MG63 (cell line): Measurements from ENCODE around the gene SARNP. TPM values are rescaled to one million over a fixed set of nuclear protein-coding genes. Genes with fewer than 3 reads are reported as not detected.
A peak's percentile ranks its signal among the peaks of the same experiment; 100 is the strongest.
"Not testable (repeated sequence)": the region's sequence is repeated elsewhere in the genome, so short reads cannot be mapped to it uniquely, and the experiment has no call there.

Experiments used
- DNase-seq: peaks from one replicate; pipeline ENCODE4 v3.0.0-alpha.2; 2020
- H3K27me3 ChIP-seq: fragments of 250-450 bp; sonication (Bioruptor Pico); 2 replicates; pipeline ENCODE4 v1.5.1; 2020; ENCODE audit warnings: mild to moderate bottlenecking, moderate library complexity
- H3K36me3 ChIP-seq: fragments of 250-450 bp; sonication (Bioruptor Pico); 2 replicates; pipeline ENCODE4 v1.5.1; 2020; ENCODE audit warnings: mild to moderate bottlenecking, moderate library complexity
- H3K4me3 ChIP-seq: fragments of 250-450 bp; sonication (Bioruptor Pico); 2 replicates; pipeline ENCODE4 v1.5.1; 2020; ENCODE audit warnings: mild to moderate bottlenecking, moderate library complexity
- H3K9me3 ChIP-seq: fragments of 250-450 bp; sonication (Bioruptor Pico); 2 replicates; pipeline ENCODE4 v1.5.1; 2020; ENCODE audit warnings: mild to moderate bottlenecking, moderate library complexity
- total RNA-seq: library from RNA; depleted of rRNA; stranded (reverse); fragments of >200 nt; shearing (Covaris generic); gene quantifications from 2 replicates; pipeline ENCODE4 v1.2.3, GENCODE V29; 2014; ENCODE audit warnings: low replicate concordance

Gene SARNP
- total RNA-seq, 1 experiment from 2014 or later: 142 TPM

DNA sequence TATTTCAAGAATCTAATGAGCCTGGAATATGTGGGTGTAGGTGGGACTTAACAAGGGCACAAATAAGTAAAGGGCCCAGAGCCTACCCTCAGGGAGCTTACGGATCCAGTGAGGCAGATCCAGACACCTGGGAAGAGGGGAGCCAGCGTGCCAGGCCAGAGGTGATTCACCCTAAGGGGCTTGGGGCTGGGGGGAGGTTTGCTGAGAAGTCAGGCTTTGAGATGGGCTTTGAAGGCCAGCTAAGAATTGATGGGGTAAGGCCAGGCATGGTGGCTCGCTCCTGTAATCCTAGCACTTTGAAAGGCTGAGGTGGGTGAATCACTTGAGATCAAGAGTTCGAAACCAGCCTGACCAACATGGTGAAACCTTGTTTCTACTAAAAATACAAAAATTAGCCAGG is 25.9 kb upstream of the SARNP start:
- H3K4me3 ChIP-seq: no peak overlapping the region
- no peaks in the 10 kb centered on the region for H3K27me3 ChIP-seq
- no peaks in the 10 kb centered on the region for H3K9me3 ChIP-seq
- H3K36me3 ChIP-seq: no peaks in the 10 kb centered on the region
- no peak for DNase-seq

- Histone ChIP-seq H3K36me3 (no peaks in the 10 kb centered on the region), H3K4me3 (no peak within 1 kb of the TSS), H3K27me3 (no peaks in the 10 kb centered on the region), H3K9me3 (no peaks in the 10 kb centered on the region)
- DNase-seq: no peak
Measured at GRCh38 chr12:55842681-55843429, 25.3 kb upstream of the SARNP start, which contains the start of gene MMP19. Gene MMP19, minus strand, starts transcription at chr12:55842936. Its CDS starts 106 bp downstream, at chr12:55842830.

- H3K9me3 ChIP-seq: no peaks in the 10 kb centered on the region
- no peaks in the 10 kb centered on the region for H3K36me3 ChIP-seq
- no peak overlapping the region for H3K4me3 ChIP-seq
- no peak for DNase-seq
- no peaks in the 10 kb centered on the region for H3K27me3 ChIP-seq
Measured at GRCh38 chr12:55840581-55841351, 23.2 kb upstream of the SARNP start.

DNA sequence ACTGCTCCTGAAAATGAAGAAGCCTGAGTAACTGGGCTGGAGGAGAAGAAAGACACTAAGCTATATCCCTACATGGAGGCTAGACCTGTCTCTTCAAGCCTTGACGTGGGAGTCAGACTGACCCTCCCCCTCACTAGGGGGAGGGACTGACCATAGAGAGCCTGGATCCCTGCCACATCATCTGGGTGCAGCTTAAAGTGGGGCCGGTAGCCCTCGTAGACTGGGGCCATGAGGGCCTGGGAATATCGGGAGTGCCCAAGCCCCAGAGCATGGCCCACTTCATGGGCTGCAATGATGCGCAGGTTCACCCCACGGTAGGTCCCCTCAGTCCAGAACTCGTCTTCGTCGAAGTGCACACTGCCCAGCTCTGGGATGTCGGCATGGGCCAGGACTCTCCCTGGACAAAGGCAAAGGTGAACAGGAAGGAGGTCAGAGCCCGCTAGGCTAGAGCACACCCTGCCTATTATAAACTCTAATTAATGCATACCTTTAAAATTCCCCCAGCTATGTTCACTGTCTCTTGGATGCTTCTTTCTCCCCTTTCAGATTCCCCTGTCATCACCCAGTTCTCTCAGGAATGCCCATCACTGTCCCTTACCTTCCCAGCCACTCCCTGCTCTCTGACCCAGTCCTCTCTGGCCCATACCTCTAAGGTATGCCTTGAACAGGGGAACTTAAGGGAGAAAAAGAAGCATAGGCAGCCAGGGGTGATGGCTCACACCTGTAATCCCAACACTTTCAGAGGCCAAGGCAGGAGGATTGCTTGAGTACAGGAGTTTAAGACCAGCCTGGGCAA is 22.0 kb upstream of the SARNP start:
- H3K27me3 ChIP-seq: no peaks in the 10 kb centered on the region
- no peak for DNase-seq
- no peaks in the 10 kb centered on the region for H3K9me3 ChIP-seq
- no peaks in the 10 kb centered on the region for H3K36me3 ChIP-seq
- H3K4me3 ChIP-seq: no peak overlapping the region

- DNase-seq: no peak
- Histone ChIP-seq H3K9me3 (no peaks in the 10 kb centered on the region), H3K4me3 (no peak overlapping the region), H3K27me3 (no peaks in the 10 kb centered on the region), H3K36me3 (no peaks in the 10 kb centered on the region)
Measured at GRCh38 chr12:55838361-55838760, 20.8 kb upstream of the SARNP start.

- not testable (repeated sequence) for H3K27me3 ChIP-seq, H3K36me3 ChIP-seq, DNase-seq, H3K9me3 ChIP-seq, H3K4me3 ChIP-seq
Measured at GRCh38 chr12:55834400-55834799, 16.9 kb upstream of the SARNP start.

DNA sequence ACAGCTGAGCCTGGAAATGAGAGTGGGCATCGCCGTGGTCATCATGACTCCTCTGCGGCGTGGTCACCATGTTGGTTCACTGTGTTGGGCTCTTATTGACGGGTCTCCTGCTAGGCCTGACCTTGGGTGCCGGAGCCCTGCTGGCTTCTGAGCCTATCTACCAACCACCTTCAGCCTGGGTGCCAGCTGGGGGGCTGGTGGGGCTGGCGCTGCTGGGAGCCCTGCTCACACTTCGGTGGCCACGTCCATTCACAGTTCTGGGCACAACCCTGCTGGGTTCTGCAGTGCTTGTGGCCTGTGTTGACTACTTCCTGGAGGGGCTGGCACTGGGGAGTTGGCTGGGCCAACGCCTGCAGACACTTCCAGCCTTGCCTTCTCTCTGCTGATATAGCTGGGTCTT is 15.5 kb upstream of the SARNP start:
- H3K36me3 ChIP-seq: peaks cover under 1% of the 10 kb centered on the region
- H3K4me3 ChIP-seq: no peak overlapping the region
- no peaks in the 10 kb centered on the region for H3K9me3 ChIP-seq
- DNase-seq: no peak
- H3K27me3 ChIP-seq: no peaks in the 10 kb centered on the region

DNA sequence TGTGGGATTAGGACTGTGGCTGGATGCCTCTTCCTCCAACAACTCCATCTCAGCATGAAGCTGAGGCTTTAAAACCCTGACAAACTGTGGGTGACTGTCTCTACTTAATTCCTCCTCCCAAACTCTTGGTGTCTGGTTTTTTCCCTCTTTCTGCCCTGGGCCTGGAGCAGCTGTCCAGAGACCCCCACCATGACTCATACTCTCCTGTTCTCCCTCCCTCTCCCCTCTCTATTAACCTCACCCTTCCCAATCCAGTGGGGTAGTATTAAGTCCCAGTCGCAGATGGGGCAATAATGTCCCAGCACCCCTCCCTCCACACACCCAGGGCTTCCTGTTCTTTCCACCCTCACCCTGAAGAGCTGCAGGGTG is 13.9 kb upstream of the SARNP start:
- H3K9me3 ChIP-seq: no peaks in the 10 kb centered on the region
- H3K36me3 ChIP-seq: peaks cover 14% of the 10 kb centered on the region
- DNase-seq: no peak
- no peak overlapping the region for H3K4me3 ChIP-seq
- H3K27me3 ChIP-seq: no peaks in the 10 kb centered on the region

- peak; percentile 40 for DNase-seq
- Histone ChIP-seq H3K27me3 (no peaks in the 10 kb centered on the region), H3K4me3 (peak overlapping the region; percentile 64), H3K36me3 (peaks cover 18% of the 10 kb centered on the region), H3K9me3 (no peaks in the 10 kb centered on the region)
Measured at GRCh38 chr12:55830601-55831446, 13.3 kb upstream of the SARNP start.

DNA sequence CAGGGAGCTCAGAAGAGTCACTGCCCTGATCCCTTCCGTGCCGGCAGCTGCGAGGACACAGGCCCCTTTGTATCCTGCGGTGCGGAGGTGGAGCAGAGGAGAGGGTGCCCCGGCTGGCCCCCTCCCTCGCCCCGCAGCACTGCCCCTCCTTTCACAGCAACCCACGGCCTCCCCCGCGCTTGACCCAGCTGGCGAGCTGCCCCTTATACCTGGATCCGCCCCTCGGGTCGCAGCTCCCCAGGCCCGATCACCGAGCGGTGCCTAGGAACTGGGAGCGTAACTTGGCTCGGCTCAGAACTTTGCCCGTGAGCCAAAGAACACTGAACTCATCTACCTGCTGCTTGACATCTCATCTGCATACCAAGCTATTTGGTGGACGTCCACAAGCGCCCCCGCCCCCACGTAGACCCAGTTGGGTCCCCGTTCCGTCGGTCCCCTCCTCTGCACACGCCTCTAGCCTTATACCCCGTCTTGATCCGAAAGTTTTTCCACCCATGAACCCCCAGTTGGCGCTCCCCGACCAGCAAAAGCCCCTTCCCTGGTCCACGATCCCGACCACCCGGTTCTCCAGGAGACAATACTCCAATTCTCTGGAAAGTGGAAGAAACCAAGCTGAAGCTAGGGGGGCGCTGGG is 12.6 kb upstream of the SARNP start:
- Histone ChIP-seq H3K4me3 (peak overlapping the region; percentile 64), H3K36me3 (peaks cover 21% of the 10 kb centered on the region), H3K27me3 (no peaks in the 10 kb centered on the region), H3K9me3 (no peaks in the 10 kb centered on the region)
- no peak for DNase-seq

GRCh38 chr12:55828357-55828756 is 10.8 kb upstream of the SARNP start:
- DNase-seq: no peak
- H3K36me3 ChIP-seq: peaks cover 30% of the 10 kb centered on the region

DNA sequence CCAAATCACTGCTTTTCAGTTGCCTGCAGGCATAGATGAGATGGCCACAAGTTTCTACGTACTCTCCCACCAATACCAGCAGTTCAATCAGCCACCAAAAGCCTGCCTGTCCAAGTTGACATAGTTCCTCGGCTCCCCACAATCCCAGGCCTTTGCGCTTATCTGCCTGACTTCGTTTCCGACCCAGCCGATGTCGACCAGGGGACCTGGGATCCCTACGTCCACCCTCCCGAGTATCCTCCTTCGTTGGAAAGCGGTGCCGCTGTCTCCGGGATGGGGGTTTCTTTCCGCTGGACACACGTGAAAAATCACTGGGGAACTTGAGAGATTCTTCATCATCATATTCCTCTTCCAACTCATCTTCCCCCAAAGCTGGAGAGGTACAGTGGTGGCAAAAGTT is 10.3 kb upstream of the SARNP start:
- DNase-seq: no peak
- H3K27me3 ChIP-seq: no peaks in the 10 kb centered on the region
- peak overlapping the region; percentile 64 for H3K4me3 ChIP-seq
- peaks cover 35% of the 10 kb centered on the region for H3K36me3 ChIP-seq
- no peaks in the 10 kb centered on the region for H3K9me3 ChIP-seq

More at GRCh38 chr12:55828357-55828756, 10.8 kb upstream of the SARNP start:
- Histone ChIP-seq H3K9me3 (no peaks in the 10 kb centered on the region), H3K4me3 (peak overlapping the region; percentile 64), H3K27me3 (no peaks in the 10 kb centered on the region)

DNA sequence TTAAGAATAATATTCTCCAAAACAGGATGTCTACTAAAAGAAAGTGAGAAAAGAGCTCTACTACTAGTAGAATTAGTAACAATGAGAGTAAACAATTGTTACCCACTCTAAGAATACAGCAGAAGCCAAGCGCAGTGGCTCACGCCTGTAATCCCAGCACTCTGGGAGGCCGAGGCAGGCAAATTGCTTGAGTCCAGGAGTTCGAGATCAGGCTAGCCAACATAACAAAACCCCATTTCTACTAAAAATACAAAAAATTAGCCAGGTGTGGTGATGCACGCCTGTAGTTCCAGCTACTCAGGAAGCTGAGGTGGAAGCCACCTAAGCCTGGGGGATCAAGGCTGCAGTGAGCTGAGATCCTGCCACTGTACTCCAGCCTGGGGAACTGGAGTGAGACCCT is 7.2 kb upstream of the SARNP start:
- DNase-seq: no peak
- Histone ChIP-seq H3K4me3 (no peak overlapping the region), H3K36me3 (peaks cover 64% of the 10 kb centered on the region), H3K9me3 (no peaks in the 10 kb centered on the region), H3K27me3 (no peaks in the 10 kb centered on the region)

DNA sequence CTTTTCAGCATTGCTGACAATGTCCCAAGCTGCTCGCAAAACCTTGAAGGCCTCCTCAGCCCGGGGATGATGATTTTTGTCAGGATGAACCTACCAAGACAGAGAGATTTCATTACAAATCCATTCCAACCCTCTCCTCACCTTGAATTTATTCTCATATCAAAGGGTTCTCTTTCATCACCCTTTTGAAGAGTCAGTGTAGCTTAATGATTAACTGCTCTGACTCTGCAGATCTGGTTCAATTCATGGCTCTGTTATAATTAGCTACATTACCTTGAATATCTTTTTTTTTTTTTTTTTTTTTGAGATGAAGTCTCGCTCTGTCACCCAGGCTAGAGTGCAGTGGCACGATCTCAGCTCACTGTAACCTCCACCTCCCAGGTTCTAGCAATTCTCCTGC is 5.9 kb upstream of the SARNP start:
- Histone ChIP-seq H3K27me3 (no peaks in the 10 kb centered on the region), H3K4me3 (no peak overlapping the region), H3K9me3 (no peaks in the 10 kb centered on the region), H3K36me3 (peaks cover 75% of the 10 kb centered on the region)
- no peak for DNase-seq

DNA sequence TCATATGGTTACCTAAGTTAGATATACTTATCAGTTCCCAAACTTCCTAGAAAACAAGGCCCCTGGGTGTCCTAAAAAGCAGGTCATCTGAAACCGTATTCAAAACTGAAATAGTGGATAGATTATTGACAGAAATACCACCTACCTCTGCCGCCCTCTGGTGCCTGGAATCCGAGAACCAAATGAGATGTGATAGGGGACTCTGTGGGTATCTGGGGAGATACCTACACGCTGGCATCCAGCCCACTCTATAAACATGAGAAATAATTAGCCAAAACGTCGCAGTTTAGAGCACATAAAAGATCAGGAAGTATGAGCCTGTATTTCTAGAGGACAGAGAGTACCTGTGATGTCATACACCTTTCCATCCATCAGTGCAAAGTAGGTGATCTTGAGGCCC is 4.7 kb upstream of the SARNP start:
- Histone ChIP-seq H3K9me3 (no peaks in the 10 kb centered on the region), H3K36me3 (peaks cover 67% of the 10 kb centered on the region), H3K27me3 (no peaks in the 10 kb centered on the region), H3K4me3 (no peak overlapping the region)
- no peak for DNase-seq

GRCh38 chr12:55820679-55821078 is 3.2 kb upstream of the SARNP start:
- Histone ChIP-seq H3K4me3 (no peak overlapping the region), H3K9me3 (no peaks in the 10 kb centered on the region), H3K36me3 (peaks cover 64% of the 10 kb centered on the region), H3K27me3 (no peaks in the 10 kb centered on the region)
- DNase-seq: no peak
